Activated CD8-positive, alpha-beta memory T cell treated with anti-CD3 and anti-CD28 coated beads for 4 hours (primary cell): Measurements from ENCODE around the gene GAS7.

Experiments used
- DNase-seq, 2 donors: peaks; one replicate each; pipeline ENCODE4 v3.0.0-alpha.2; 2020; ENCODE audit warnings: low read depth in 2 of 2

GAS7 gene

GRCh38 chr17:10048629-10049350, 149.6 kb downstream of the GAS7 start:
- DNase-seq: no peak

- no peak for DNase-seq
Measured at GRCh38 chr17:10046786-10047785, 151.3 kb downstream of the GAS7 start.

GRCh38 chr17:10045871-10046658, 152.3 kb downstream of the GAS7 start:
- DNase-seq: no peak

GRCh38 chr17:10042589-10043244, 155.7 kb downstream of the GAS7 start:
- DNase-seq: no peak

GRCh38 chr17:10041916-10042588, 156.4 kb downstream of the GAS7 start:
- no peak for DNase-seq

DNA sequence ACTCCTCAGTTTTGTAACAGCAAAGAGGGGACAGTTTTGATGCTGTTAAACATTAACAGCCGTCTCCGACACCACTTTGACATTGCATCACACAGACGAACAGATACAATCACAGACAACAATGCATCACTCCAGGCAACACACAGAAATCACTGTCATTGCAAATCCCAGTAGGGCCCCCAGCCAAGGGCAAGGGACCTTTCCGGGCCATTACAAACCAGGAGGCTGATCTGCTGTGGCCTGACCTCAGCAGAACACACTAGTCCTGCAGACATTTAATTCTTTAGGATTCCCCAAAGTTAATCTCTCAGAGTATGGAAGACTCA, 157.2 kb downstream of the GAS7 start:
- DNase-seq: no peak

- no peak for DNase-seq
Measured at GRCh38 chr17:10036511-10037061, 161.8 kb downstream of the GAS7 start.

GRCh38 chr17:10035885-10036284, 162.5 kb downstream of the GAS7 start:
- DNase-seq: no peak

GRCh38 chr17:10034719-10035475, 163.5 kb downstream of the GAS7 start:
- DNase-seq: no peak

- no peak for DNase-seq
Measured at GRCh38 chr17:10033959-10034358, 164.4 kb downstream of the GAS7 start.

- no peak for DNase-seq
Measured at GRCh38 chr17:10033449-10033848, 165.0 kb downstream of the GAS7 start.

GRCh38 chr17:10032118-10032852, 166.1 kb downstream of the GAS7 start:
- no peak for DNase-seq

GRCh38 chr17:10031606-10032005, 166.8 kb downstream of the GAS7 start:
- no peak for DNase-seq

DNA sequence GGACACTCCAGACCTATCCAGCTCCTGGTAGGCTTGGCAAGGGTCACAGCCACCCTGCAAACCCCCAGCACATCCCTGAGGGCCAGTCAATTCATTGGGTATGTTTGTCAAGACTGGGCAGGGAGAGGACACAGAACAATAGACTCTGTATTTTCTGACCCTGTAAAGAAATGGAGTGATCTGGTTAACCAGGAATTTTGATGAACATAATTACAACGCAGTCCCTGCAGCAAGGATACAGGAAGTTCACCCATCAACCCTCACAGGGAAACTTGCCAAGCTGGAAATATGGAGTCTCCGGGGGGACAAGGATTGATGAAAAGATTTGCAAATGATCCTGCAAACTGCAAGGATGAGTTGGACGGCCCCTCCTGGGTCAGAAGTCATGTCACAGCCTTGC, 167.3 kb downstream of the GAS7 start:
- DNase-seq: no peak

DNA sequence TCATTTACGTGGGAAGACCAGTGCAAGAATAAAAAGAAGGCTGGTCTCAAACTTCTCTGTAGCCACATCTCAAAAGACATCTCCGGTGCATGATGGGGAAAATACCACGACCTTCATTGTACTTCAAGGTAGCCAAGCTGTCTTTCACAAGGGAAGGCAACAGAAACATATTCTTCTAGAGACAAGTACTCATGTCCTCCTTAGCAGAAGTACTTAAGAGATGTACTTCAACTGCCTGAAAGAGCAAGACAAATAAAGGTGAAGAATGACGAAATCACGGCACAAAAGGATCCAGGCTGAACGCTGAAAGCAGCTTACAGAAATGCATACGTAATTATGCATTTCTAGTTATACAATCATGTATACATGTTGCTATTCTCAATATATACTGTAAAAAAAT, 169.3 kb downstream of the GAS7 start:
- DNase-seq: no peak

DNA sequence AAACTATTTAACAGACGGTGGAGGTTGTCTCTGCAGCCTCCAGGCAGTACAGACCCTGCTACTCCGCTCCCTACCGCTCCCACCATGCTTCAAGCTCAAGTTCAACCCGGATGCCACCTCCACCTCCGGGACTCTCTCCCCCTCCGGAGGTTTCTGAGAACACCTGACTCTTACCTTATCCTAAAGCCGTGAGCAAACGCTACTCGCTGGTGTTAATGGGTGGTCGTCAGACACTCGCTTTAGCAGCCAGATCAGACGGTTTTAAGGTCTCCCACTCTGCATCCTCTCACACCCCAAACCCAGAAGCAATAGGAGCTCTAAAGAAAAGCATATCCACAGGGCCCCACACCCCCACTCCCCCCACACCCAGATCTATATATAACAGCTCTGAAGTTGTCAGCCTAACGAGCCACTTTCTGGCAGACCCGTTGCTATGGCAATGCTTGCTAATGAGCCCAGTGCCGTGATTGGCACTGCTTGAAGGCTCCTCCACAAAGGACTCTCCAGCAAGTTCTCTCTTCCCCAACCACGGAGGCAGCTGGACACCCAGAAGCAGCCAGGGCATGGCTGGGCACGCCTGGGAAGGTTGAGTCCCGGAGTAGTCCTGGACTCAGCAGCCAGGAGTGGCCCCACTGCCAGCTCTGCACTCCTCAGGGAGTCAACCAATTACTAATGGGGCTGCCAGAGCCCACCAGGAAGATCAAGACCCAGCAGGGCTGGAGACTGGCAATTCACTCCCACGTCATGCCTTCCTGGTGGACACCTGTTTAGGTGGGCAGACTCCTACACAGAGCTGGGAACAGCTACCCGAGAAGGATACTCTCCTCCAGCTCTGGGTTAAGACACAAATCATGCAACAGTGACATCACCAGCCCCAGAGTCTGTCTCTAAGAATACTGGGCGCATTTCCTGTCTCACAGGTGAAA, 172.2 kb downstream of the GAS7 start:
- DNase-seq: no peak

DNA sequence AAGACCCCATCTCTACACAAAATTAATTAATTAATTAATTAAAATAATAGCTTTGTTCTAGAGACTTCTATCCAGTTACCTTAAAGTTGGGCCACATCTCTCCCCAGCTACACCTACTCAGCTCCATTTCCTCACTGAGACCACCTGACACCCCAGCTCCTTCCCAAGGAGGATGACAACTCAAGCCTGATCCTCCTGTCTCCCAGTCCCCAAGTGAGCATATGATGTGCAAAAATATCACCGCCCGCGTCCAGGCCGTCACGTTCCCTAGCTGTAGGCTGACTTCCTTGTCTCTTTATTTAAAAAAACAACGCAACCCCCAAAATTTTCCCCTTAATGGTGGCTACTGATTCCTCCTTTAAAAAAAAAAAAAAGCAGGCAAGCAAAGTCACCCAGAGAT, 173.2 kb downstream of the GAS7 start:
- no peak for DNase-seq

DNA sequence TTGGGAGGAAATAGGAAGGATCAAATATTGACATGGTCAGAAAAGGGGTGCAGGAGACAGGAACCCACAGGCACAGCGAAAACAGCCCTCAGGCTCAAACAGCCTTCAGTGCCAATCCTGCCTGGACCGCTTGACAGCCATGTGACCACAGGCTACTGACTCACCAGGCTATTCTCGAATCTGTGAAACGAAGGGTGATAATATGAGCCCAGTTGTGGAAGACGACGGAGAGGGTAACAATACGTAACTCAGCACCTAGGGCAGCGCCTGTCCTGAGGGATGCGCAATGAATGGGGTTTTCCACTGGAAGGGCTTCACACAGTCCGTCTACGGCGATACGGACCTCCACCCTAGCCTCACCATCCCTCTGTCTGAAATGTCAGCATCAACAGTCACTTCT, 176.0 kb downstream of the GAS7 start:
- DNase-seq: no peak
